Spleen (tissue), 7 donors: ENCODE data around the gene TNFSF4.

ENCODE experiments used
- POLR2A ChIP-seq, 3 donors: fragments of 450-650 bp; IDR thresholded peaks; one replicate each; pipeline ENCODE4 v1.5.1; 2017; ENCODE audit warnings: antibody characterized with exemption in 3 of 3, mild to moderate bottlenecking in 1 of 3
- POLR2AphosphoS5 ChIP-seq, 3 donors: sonication (generic); formaldehyde crosslinking; IDR thresholded peaks; one replicate each; pipeline ENCODE4 v1.5.1; 2017; ENCODE audit warnings: antibody characterized with exemption in 3 of 3
- TF ChIP-seq, protein P1 (sequence below), 11 experiments: fragments of 200-600 bp in 7 of 11; fragments of 450-650 bp in 4 of 11; sonication (generic) in 4 of 11; IDR thresholded peaks in 8 of 11; conservative IDR thresholded peaks in 3 of 11; 1 replicate in 7 of 11; 2 replicates in 4 of 11; pipeline versions ENCODE4 v1.4.0 to v1.8.0; 2016 to 2021; ENCODE audit warnings: antibody characterized with exemption in 11 of 11, inconsistent platforms in 4 of 11, mild to moderate bottlenecking in 1 of 11
- donor health status: DM: no; HTN: no; CAD: no; lungs with moderate emphysema.
- donor health status: DM: no; HTN: no; CAD: no.
- donor health status: DM: no; HTN: no; CAD: no.

GRCh38 chr1:173213665-173214064 lies 6.5 kb upstream of the TNFSF4 start:
- TF ChIP-seq, protein P1, sequence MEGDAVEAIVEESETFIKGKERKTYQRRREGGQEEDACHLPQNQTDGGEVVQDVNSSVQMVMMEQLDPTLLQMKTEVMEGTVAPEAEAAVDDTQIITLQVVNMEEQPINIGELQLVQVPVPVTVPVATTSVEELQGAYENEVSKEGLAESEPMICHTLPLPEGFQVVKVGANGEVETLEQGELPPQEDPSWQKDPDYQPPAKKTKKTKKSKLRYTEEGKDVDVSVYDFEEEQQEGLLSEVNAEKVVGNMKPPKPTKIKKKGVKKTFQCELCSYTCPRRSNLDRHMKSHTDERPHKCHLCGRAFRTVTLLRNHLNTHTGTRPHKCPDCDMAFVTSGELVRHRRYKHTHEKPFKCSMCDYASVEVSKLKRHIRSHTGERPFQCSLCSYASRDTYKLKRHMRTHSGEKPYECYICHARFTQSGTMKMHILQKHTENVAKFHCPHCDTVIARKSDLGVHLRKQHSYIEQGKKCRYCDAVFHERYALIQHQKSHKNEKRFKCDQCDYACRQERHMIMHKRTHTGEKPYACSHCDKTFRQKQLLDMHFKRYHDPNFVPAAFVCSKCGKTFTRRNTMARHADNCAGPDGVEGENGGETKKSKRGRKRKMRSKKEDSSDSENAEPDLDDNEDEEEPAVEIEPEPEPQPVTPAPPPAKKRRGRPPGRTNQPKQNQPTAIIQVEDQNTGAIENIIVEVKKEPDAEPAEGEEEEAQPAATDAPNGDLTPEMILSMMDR (IDR thresholded peaks at IDR 0.05 in 8 of 11, conservative IDR thresholded peaks at IDR 0.05 in 3 of 11), result no peak
- TF ChIP-seq POLR2A (IDR thresholded peaks at IDR 0.05), result no peak
- no peak for TF ChIP-seq POLR2AphosphoS5 (IDR thresholded peaks at IDR 0.05)
